ENCODE results near the gene DOLPP1.

Gene DOLPP1

GRCh38 chr9:129068110-129068509, 12.8 kb upstream of the DOLPP1 start:
- DNase-seq, result no peak

- DNase-seq, result no peak
These were observed 11.7 kb upstream of the DOLPP1 start for GRCh38 chr9:129068990-129069861.

- DNase-seq, result no peak
These were observed 10.9 kb upstream of the DOLPP1 start for GRCh38 chr9:129069862-129070641.

GRCh38 chr9:129070696-129071525, 10.0 kb upstream of the DOLPP1 start:
- no peak for DNase-seq

- DNase-seq, result no peak
These were observed 9.3 kb upstream of the DOLPP1 start for GRCh38 chr9:129071526-129072126.

- DNase-seq, result no peak
These were observed 8.7 kb upstream of the DOLPP1 start for GRCh38 chr9:129072171-129072570.

GRCh38 chr9:129073404-129073803, 7.5 kb upstream of the DOLPP1 start:
- no peak for DNase-seq

GRCh38 chr9:129074106-129074505, 6.8 kb upstream of the DOLPP1 start:
- DNase-seq, result no peak

- DNase-seq, result no peak
These were observed 4.8 kb upstream of the DOLPP1 start for GRCh38 chr9:129075996-129076639.

- no peak for DNase-seq
These were observed 4.3 kb upstream of the DOLPP1 start for GRCh38 chr9:129076640-129077037.

GRCh38 chr9:129077236-129077635, 3.7 kb upstream of the DOLPP1 start:
- no peak for DNase-seq

GRCh38 chr9:129078691-129079503, 2.0 kb upstream of the DOLPP1 start:
- no peak for DNase-seq

GRCh38 chr9:129079829-129080228, 1.1 kb upstream of the DOLPP1 start:
- no peak for DNase-seq

- no peak for DNase-seq
These were observed 662 bp upstream of the DOLPP1 start for GRCh38 chr9:129080298-129080600.

- DNase-seq, result no peak
These were observed 535 bp downstream of the DOLPP1 start for GRCh38 chr9:129081388-129081904.

- DNase-seq, result no peak
These were observed 3.2 kb downstream of the DOLPP1 start for GRCh38 chr9:129084087-129084486.

GRCh38 chr9:129089246-129089645, 8.3 kb downstream of the DOLPP1 start:
- no peak for DNase-seq

- DNase-seq, result no peak
These were observed 12.9 kb downstream of the DOLPP1 start for GRCh38 chr9:129093602-129094386.

GRCh38 chr9:129094387-129095169, 13.7 kb downstream of the DOLPP1 start:
- DNase-seq, result no peak

All from SHP77 treated with DMSO at 0.1 percent for 48 hours (cell line).